Pons (tissue), 1 donor: ENCODE measurements around the gene BCAM.
"Not testable (repeated sequence)": the region's sequence is repeated elsewhere in the genome, so short reads cannot be mapped to it uniquely, and the experiment has no call there.

ENCODE experiments used
- DNase-seq: peaks from one replicate; pipeline ENCODE4 v3.0.0-alpha.2; 2016; ENCODE audit warnings: low spot score

The BCAM gene, protein sequence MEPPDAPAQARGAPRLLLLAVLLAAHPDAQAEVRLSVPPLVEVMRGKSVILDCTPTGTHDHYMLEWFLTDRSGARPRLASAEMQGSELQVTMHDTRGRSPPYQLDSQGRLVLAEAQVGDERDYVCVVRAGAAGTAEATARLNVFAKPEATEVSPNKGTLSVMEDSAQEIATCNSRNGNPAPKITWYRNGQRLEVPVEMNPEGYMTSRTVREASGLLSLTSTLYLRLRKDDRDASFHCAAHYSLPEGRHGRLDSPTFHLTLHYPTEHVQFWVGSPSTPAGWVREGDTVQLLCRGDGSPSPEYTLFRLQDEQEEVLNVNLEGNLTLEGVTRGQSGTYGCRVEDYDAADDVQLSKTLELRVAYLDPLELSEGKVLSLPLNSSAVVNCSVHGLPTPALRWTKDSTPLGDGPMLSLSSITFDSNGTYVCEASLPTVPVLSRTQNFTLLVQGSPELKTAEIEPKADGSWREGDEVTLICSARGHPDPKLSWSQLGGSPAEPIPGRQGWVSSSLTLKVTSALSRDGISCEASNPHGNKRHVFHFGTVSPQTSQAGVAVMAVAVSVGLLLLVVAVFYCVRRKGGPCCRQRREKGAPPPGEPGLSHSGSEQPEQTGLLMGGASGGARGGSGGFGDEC

DNA sequence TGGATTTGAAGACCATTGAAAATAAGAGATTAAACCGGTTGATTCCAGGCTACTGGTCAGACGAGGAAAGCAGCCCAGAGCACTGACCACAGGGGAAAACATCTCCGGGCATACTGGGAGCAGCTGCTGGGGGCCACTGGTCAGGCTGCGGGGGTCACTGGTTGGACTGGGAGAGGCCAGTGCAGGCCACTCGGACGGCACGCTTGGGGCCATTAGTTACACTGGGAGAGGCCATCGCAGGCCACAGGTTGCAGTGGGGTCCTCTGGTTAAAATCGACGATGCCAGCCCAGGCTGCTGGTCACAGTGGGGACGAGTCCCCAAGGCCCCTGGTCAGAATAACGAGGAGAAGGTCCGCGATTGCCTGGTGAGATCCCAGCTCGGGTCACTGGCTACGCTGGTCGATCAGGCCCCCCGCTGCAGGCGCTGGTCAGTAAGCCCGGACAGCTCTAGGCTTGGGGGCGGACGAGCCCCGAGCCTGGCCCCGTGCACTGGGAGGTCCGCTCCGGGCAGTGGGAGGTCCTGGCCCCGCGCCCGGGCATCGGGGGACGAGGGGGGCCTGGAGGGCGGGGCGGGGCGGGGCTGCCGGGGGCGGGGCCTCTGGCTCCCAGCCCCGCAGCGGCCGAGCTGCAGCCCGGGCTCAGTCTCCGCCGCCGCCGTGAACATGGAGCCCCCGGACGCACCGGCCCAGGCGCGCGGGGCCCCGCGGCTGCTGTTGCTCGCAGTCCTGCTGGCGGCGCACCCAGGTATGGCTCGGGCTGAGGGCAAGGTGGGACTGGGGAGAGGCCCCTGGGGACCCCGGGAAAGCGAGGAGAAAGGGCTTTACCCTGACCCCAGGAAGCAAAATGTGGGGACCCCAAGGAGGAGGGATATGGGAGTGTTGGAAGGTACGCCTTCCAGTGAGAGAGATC, at the start of gene BCAM:
BCAM (plus strand) TSS at position 641 of the 909 bp plus-strand sequence; CDS start at position 663, 22 bp downstream.
- DNase-seq = peak; percentile 16

DNA sequence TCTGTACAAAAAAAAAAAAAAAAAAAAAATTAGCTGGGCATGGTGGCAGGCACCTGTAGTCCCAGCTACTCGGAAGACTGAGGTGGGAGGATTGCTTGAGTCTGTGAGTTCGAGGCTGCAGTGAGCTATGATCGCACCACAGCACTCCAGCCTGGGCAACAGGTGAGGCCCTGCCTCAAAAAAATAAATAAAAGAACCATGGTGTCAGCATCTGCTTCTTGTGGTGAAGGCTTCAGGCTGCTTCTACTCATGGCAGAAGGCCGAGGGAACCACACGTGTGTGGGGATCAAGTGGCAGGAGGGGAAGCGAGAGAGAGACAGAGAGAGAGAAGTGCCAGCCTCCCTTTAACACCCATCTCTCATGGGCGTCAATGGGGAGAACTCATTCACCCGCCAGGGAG, 46.9 kb upstream of the BCAM start:
- no peak for DNase-seq

DNA sequence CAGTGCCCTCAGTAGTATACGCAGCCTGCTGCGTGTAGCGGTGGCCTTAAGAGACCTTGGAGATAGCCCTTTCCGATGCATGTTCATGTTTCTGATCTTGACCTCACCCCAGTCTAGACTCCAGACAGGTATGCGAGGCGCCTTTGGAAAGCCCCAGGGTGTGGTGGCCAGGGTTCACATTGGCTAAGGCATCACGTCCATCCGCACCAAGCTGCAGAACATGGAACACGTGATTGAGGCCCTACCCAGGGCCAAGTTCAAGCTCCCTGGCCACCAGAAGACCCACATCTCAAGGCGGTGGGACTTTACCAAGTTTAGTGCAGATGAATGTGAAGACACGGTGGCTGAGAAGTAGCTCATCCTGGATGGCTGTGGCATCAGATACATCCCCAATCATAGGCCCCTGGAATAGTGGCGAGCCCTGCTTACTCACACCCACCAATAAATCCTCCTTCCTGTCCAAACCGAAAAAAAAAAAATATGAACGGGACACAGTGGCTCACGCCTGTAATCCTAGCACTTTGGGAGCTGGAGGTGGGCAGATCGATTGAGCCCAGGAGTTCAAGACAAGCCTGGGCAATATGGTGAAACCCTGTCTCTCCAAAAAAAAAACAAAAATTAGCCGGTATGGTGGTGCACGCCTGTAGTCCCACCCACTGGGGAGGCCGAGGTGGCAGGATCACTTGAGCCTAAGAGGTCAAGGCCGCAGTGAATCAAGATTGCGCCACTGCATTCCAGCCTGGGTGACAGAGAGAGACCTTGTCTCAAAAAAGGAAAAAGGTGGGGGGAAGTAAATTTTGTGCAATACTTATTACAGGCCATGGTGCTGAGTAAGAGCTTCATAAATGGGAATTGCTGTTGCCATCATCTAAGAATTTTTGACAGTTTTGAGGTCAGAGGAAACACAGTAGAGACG, 43.6 kb upstream of the BCAM start:
- DNase-seq = no peak

DNA sequence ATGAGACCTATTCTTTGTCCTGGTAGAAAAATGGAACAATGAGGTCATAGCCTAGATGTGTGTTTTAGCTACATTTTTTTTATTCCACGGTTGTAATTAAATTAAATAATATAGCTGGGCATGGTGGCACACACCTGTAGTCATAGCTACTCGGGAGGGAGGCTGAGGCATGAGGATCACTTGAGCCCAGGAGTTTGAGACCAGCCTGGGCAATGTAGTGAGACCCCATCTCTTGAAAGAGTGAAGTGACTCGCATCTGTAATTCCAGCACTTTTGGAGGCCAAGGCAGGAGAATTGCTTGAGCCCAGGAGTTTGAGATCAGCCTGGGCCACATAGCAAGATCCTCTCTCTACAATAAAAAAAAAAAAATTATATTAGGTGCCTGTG, 43.0 kb upstream of the BCAM start:
- DNase-seq = no peak

DNA sequence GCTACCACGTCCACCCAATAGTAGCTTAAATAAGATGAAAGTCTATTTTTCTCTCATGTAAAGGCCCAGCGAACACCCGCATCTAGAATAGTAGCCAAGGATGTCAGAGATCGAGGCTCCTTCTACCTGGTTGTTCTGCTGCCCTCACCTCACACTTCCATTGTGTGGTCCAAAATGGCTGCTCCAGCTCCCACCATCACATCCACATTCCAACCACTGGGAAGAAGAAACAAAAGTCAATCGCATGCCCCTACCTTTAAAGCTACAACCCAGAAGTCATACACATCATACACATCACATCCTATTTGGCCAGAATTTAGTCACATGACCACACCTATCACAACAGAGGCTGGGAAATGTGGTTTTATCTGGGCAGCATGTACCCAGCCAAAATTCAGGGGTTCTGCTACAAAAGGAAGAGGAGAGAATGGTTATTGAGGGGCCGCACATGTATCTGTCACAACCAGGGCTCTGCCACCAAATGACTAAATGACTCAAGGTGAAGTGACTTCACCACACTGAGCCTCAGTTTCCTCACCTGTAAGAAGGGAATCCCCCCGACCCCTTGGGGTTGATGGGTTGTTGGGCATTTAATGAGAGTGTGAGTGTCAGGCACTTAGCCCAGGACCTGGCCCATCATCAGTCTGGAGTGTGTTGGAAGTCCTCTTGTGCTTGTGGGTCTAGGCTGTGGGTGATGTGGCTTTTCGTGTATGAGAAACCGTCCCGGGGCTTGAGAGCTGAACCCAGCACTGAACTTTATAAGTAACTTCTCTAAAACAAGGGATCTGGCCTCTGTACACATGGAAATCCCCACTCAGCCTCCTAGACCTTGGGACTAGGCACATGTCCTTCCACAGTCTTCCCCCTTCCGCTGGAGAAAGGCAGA, 41.4 kb upstream of the BCAM start:
- DNase-seq = no peak

DNA sequence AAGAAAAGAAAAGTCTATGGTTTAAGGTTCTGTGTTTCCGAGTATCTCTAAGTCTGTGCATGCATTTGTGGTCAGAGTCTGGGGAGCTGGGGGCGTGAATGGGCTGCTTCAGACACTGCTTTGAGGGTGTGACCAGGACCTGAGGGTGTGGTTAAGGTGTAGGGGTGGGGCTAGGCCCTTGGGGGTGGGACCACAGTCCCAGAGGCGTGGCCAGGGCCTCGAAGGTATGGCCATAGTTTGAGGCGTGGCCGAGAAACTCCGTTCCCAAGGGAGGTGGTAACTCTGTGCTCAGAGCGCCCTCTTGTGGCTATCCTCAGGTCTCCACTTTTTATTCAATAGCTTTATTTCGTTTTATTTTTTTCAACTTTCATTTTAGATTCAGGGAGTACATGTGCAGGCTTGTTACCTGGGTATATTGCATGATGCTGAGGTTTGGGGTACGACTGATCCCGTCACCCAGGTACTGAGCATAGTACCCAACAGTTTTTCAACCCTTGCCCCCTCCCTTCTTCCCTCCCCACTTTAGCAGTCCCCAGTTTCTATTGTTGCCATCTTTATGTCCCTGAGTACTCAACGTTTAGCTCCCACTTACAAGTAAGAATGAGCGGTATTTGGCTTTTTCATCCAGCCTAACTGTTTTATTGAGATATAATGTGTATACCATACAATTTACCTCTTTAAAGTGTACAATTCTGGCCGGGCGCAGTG, 38.2 kb upstream of the BCAM start:
- DNase-seq = peak; percentile 81

DNA sequence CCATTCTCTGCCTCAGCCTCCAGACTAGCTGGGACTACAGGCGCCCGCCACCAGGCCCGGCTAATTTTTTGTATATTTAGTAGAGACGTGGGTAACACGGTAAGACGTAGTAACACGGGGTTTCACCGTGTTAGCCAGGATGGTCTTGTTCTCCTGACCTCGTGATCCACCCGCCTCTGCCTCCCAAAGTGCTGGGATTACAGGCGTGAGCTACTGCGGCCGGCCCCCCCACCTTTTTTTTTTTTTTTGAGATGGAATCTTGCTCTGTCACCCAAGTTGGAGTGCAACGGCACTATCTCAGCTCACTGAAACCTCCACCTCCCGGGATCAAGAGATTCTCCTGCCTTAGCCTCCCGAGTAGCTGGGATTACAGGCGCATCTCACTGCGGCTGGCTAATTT, 36.8 kb upstream of the BCAM start:
- DNase-seq = not testable (repeated sequence)

DNA sequence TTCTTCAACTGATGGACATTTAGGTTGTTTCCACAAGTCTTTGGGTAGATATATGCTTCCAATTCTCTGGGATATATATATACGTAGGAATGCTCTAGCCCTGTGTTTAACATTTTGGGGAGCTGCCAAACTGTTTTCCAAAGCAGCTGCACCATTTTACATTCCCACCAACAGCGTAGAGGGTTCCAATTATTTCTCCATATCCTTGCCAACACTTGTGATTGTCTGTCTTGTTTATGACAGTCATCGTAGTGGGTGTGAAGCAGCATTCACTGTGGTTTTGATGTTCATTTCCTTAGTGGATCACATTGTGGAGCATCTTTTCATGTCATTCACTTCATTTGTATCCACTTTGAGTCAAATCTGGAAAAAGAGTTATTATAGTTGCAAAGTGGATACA, 35.9 kb upstream of the BCAM start:
- no peak for DNase-seq

DNA sequence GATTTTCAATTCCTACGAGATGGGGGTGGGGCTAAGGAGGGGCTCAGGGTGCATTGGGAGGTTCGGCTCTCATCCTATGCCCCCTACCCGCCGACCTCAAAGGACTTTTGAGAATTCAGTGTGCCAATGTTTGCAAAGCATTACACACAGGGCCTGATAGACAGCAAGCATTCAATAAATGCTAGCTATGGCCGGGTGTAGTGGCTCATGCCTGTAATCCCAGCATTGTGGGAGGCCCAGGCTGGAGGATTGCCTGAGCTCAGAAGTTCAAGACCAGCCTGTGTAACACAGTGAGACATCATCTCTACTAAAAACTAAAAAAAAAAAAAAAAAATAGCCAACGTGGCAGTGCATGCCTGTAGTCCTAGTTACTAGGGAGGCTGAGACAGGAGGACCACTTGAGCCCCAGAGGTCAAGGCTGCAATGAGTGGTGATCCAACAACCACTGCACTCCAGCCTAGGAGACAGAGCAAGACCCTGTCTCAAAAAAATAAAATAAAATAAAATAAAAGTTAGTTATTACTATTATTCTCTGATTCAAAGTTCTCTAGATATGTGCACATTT, 33.1 kb upstream of the BCAM start:
- DNase-seq = no peak

DNA sequence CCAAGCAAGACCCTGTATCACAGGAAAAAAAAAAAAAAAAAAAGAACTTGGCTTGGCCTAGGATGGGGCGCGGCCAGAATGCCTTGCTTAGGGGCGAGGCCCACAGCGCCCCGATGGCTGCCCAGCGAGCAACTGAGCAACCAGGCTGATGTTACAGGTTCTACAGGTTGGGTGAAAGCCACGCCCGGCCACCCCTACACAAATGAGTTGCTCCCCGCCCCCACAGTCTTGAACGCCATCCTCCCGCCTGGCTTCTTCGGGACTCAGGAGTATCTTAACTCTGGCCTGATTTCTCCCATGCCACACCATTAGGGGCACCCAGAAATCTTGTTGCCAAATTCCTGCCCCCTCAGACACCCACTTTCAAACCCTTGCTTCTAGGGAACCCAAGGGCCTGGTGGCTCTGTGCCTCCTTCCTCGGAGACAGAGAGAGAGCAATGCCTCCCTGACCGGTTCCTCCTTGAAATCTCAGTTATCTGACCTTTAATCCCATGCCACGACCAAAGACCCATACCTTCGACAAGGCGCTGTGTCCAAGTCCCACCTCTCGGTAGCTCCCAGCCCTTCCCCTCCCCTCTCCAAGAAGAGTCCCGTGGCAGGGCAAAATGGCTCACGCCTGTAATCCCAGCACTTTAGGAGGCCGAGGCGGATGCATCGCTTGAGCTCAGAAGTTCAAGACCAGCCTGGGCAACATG, 32.4 kb upstream of the BCAM start:
- DNase-seq = no peak

DNA sequence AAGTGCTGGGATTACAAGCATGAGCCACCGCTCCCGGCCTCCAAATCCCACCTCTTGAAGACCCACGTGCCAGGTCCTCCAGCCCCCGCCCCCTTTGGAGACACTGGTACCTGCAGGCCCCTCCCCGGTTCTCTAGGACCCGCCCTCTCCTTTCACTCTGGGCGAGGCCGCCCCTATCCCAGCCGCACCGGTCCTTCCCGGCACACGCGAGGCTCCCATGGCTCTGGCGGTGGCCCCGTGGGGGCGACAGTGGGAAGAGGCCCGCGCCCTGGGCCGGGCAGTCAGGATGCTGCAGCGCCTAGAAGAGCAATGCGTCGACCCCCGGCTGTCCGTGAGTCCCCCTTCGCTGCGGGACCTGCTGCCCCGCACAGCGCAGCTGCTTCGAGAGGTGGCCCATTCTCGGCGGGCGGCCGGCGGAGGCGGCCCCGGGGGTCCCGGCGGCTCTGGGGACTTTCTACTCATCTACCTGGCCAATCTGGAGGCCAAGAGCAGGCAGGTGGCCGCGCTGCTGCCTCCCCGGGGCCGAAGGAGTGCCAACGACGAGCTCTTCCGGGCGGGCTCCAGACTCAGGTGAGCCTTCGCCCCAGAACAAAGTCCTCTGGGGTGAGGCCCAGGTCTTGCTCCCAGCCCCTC, 31.1 kb upstream of the BCAM start, which contains the start of gene CBLC:
CBLC (plus strand) TSS at position 176 of the 633 bp plus-strand sequence; CDS start at position 218, 42 bp downstream.
- no peak for DNase-seq

DNA sequence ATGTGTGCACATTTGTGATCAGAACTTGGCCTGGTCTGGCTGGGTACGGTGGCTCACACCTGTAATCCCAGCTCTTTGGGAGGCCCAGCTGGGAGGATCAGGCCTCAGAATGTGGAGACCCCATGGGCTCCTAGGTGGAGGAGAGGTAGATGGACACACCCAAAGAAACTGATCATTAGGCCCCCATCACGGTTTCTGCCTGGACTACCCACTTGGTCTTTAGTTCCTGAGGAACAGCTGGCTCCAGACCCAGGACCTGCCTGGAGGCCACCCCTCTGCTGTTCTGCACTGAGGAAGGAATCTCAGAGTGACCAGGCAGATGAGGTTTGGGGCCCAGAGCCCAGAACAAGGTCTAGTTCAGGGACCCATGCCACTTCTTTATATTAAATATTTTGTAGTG, 29.8 kb upstream of the BCAM start:
- no peak for DNase-seq

DNA sequence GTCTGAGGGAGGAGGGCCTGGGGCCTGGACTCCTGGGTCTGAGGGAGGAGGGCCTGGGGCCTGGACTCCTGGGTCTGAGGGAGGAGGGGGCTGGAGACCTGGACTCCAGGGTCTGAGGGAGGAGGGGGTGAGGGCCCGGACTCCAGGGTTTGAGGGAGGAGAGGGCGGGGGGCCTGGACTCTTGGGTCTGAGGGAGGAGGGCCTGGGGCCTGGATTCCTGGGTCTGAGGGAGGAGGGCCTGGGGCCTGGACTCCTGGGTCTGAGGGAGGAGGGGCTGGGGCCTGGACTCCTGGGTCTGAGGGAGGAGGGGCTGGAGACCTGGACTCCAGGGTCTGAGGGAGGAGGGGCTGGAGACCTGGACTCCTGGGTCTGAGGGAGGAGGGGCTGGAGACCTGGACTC, 27.2 kb upstream of the BCAM start:
- not testable (repeated sequence) for DNase-seq

DNA sequence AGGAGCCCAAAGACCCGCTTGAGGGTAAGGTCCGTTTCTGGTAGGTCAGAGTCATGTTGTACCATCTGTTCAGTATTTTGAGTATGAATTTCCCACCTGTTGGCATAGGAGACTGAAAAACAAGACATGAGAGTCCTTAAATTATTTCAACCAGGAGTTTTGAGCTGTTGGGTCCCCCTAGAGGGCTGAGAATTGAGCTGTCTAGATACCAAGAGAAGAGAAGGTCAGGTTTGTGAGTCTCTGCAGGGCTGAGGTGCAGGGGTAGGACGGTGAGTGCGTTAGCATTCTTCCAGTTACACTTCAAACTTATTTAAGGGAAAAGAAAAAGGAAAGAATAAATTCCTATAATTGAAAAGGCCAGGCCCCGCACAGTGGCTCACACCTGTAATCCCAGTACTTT, 26.2 kb upstream of the BCAM start:
- DNase-seq = no peak

DNA sequence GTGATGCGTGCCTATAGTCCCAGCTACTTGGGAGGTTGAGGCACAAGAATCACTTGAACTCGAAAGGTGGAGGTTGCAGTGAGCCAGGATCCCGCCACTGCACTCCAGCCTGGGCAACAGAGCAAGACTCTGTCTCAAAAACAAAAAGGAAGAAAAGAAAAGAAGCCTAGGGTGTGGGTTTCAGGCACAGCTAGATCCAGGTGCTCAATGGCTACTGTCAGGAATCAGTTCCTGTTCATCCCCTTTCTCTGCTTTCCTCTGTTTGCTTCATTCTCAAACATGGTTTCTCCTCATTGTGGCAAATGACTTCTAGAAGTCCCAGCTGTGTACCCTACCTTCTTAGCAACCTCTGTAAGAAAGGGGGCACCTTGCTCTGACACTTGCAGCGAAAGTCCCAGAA, 25.4 kb upstream of the BCAM start:
- no peak for DNase-seq

DNA sequence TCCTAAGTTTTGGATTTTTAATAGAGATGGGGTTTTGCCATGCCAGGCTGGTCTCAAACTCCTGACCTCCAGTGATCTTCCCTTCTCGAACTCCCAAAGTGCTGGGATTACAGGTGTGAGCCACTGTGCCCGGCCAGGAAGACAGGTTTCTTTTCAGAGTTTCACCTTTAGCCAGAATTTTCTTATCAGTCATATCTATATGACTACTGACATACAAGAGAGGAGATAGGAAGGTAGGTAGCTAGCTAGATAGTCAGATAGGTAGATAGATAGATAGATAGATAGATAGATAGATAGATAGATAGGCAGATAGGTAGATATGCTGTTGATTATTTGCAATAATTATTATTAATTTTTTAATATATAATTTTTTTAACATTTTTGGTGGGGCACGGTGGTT, 23.6 kb upstream of the BCAM start:
- DNase-seq = no peak

DNA sequence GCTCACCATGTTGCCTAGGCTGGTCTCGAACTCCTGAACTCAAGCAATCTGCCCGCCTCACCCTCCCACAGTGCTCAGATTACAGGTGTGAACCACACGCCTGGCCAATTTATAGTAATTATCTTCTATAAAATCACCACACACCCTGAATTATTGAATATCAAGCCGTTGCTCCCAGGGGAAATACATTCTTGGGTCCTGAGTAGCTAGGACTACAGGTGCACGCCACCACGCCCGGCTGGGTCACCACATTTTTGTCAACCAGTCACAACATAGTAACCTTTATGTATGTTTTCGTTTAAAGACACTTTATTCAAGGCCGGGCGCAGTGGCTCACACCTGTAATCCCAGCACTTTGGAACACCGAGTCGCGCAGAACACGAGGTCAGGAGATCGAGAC, 22.9 kb upstream of the BCAM start:
- DNase-seq = no peak

DNA sequence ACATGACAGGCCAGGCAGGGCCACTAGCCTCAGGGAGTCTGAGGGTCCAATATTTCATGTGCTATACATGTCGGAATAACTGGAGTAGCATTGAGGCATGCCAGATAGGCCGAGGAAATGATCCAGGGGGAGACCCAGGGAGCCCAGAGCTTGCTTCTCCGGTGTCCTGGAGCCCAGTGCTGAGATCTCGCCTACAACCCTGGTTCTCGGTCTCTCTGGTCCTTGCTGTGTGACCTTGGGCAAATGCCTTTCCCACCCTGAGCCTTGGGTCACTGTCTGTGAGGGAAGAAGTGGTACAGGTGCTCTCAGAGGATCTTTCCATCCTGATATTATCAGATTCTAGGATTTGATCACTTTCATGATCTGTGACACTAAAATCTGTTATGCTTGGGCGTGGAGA, 19.9 kb upstream of the BCAM start:
- DNase-seq = no peak
